HG03521 (cell line): ENCODE measurements around the gene SLC30A7.

Source experiments
- ATAC-seq: cut with Tn5 transposase; IDR thresholded peaks from one replicate; pipeline ENCODE4 v1.9.1; 2021; ENCODE audit warnings: mild to moderate bottlenecking, moderate library complexity; ENCODE audit not compliant: unreplicated experiment

SLC30A7 gene

DNA sequence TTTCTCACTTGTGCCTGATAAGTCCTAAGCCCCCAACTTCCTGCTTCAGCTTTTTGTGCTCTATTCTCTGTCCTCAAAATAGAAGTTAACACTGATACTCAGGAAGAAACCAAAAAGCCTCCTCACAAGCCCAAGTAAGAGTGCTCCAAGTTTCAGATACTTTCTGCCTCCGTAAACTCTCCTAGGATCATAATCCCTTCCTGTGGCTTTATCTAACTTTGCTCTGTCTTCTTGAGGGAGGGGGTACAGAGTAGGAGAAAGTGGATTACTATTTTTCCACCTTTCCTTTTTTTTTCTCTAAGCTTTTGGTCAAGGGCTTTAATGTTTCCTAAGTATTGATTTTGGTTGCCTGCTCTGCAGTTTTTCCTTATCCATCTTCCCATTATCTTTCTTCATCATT, 75.1 kb downstream of the SLC30A7 start:
- ATAC-seq, result no peak

GRCh38 chr1:100972185-100972584, 76.3 kb downstream of the SLC30A7 start:
- no peak for ATAC-seq

- no peak for ATAC-seq
These were observed 81.0 kb downstream of the SLC30A7 start for GRCh38 chr1:100976936-100977335.

DNA sequence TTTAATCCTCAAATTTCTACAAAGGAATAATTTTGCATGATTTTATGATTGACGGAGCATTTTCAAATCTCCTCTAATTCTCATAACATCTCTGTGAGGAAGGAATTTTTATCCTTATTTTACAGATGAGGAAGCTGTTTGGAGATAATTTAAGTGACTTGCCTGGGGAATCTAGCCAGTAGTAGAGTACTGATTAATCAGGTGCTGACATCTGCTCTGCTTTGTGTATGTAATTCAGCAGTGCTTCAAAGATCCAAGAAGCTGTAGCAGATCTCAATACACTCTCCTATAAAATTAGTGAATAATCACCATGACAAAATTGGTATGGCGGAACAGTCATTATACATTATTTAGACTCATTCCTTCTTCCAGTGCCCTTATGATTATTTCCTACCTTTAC, 83.7 kb downstream of the SLC30A7 start:
- ATAC-seq, result no peak

DNA sequence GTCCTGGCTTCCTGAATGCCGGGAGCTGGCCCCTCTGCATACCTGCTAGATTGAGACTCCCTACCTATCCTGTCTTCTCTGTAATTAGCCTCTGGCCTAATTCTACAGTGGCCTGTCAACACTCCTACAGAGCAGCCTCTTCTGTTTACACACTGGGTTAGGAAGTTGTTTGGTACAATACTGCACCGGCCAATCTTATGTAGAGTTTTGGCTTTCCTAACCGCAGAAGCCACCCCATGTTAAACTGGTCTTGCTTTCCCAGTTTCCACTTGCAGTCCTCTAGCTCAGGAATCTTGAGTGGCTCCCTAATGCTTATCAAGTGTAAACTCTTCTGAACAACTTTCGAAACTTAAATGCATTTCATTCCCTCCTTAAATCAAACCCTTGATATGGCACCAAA, 86.9 kb downstream of the SLC30A7 start:
- ATAC-seq, result no peak

- ATAC-seq, result no peak
These were observed 92.2 kb downstream of the SLC30A7 start for GRCh38 chr1:100988121-100988520.

DNA sequence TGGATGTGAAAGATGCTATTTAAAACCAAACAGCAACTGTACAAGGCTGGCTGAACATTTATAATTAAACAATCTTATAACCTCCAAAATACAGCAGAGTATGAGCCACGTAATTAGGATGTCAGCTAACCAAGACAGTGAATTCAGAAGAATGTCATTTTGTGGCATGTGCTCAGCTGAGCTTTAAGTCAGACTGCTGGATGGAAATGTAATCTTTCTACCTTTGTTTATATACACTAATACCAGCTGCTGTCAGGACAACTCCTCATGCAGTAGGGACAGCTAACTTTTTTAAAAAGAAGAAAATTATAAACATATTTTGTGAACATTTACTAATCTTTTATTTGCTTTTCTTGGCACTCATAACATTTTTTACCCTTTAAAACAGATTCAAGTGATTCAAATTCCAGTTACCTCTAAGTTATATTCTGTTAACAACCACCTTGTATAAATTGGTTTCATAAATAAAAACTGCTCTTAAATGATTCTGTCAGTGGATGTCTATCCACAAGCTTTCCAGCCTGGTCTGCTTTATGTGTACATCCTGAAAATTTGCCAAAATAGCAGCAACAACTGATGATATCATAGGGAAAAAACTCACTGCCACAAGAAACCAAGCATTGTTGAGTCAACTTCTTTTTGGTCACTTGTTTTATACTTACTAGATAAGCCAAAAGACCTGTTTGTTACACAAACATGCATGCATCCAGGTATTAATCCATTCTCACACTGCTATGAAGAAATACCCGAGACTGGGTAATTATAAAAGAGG, 93.6 kb downstream of the SLC30A7 start:
- no peak for ATAC-seq

- ATAC-seq, result no peak
These were observed 99.5 kb downstream of the SLC30A7 start for GRCh38 chr1:100995198-100995988.

DNA sequence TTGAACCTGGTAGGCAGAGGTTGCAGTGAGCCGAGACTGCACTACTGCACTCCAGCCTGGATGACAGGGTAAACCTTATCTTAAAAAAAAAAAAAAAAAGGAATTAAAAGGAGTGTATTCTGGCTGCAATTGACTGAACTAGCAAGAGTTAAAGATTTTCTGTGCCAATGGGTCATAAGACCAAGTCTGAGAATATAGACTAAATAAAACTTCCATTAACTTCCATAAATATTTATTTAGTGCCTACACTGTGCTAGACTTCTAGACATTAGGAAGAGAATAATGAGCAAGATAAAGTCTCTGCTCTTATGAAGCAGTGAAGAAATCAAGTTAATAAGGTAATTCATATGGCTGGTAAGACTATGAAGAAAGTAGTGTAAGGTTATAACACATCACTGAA, 102.5 kb downstream of the SLC30A7 start:
- no peak for ATAC-seq

GRCh38 chr1:101000131-101000873, 104.4 kb downstream of the SLC30A7 start:
- no peak for ATAC-seq

DNA sequence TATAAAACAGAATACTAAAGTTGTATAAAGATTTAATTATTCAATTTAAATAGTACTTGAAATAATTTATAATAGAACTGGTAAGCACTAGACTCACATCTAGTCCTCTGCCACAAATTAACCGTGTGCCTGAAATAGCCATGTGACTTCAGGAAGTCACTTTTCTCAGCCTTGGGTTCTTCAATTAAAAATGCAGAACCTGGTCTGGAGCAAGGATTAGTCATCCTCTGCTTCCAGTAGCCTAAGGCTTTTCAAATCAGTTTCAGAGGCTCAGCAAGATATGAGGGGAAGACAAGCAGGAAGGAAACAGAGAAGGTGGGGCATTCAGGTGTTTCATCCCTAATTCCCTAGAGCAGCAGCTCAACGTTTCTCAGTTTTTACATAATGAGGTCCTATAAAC, 106.7 kb downstream of the SLC30A7 start:
- no peak for ATAC-seq

GRCh38 chr1:101003012-101003650, 107.2 kb downstream of the SLC30A7 start:
- no peak for ATAC-seq

GRCh38 chr1:101004061-101004460, 108.2 kb downstream of the SLC30A7 start:
- no peak for ATAC-seq

DNA sequence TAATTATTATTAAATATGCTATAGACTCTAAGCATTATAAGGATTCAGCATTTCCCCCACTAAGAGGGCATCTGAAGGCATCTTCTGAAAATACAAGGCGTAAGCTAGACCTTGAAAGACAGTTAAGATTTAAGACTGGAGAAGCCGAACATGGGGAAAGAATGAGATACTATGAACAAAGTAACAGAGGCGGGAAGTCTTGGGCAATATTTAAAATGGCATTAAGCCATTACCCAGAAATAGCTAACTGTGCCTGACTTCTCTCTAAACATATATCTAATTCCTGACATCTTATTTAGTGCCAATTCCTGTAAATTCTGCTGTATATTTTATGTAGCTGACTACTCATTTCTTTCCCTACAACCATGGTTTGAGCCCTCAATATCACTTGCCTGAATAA, 108.8 kb downstream of the SLC30A7 start:
- ATAC-seq, result no peak

DNA sequence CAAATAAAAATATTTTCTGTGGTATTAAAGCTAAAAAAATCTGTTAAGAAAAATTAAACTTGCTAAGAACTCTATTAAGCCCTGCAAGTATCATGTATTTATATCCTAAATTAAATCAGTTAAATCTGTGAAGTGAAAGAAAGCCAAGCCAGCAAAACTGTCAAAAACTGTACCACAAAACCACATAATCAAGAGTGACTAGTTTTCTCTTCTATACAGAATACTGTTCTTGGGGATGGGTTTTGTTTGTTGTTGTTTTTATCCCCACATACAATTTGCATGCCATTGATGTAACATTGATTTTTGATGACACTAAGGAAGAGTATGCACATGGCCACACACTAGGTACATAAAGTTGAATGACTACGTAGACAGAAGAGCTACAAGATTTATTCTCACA, 109.3 kb downstream of the SLC30A7 start:
- no peak for ATAC-seq

DNA sequence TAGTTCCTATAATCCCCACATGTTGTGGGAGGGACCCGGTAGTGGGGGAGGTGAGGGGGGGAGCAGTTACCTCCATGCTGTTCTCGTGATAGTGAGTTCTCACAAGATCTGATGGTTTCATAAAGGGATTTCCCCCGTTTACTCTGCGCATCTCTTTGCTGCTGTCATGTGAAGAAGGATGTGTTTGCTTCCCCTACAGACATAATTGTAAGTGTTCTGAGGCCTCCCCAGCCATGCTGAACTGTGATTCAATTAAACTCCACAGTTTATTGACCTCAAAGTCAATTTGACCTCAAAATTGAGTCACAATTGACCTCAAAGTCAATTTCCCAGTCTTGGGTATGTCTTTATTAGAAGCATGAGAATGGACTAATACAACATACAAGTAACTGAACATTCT, 110.0 kb downstream of the SLC30A7 start:
- no peak for ATAC-seq

- no peak for ATAC-seq
These were observed 110.7 kb downstream of the SLC30A7 start for GRCh38 chr1:101006553-101006952.

DNA sequence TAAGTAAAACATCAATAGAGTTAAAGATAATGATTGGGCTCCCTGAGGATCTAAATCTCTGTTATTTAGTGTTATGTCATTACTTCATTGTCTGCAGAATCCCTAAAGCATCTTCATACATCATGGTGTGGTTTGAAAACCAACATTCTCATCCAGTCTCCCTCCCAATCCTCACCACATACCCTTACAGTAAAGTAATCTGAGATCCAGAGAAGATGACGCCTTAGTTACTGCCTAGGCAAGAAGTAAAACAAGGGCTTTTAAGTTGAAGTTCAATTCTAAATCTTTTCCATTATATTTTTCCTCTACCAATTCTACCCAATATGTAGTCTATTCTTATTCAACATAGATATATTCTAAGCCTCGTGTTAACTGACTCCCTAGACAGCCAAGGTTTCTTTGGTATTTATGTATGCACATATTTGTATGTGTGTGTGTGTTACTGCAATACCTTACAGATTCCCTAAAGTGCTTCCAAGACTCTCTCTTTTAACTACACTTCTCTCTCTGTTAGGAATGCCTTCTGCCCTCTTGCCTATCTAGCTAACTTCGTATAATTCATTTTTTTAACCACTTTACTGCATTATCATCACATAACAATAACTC, 112.4 kb downstream of the SLC30A7 start:
- no peak for ATAC-seq

DNA sequence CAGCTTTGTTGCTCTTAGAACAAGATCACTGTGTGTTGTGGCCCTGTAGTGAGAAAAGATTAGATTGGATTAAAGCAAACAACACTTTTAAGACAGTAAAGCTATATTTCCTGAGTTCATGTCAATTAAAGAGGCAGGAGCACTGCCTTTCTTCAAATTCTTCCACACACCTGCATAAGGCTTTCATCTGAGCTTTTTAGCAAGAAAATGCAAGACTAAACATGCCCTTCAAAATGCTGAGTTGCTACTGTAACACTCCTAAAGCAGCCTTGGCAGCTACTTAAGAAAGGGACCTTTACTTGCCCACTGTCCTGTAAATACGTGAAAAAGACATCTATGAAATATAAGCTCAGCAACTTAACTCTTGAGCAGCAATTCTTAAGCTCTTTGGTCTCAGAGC, 117.9 kb downstream of the SLC30A7 start:
- ATAC-seq, result no peak

DNA sequence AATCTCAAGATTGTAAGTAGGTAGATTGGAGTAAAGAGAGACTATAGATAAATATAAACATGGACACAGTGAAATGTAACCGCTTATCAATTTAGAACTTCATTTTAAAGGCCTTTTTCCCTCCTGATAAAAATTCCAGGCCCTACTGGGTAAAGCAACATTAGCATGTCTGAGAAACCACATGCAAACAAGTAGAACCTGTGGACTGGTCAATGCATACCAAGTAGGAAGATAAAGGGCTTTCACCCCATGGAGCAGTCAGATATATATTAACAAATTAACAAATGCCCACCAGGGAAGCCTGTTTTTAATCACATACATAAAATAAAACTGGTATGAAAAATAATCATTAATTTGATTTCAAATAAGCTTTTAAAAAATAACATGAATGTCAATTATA, 121.6 kb downstream of the SLC30A7 start:
- ATAC-seq, result no peak

- ATAC-seq, result no peak
These were observed 126.4 kb downstream of the SLC30A7 start for GRCh38 chr1:101022294-101022693.
